ENCODE measurements around the gene METAP2.

GRCh38 chr12:95499772-95500171 lies 25.8 kb downstream of the METAP2 start:
- no peak for TF ChIP-seq CTCF (IDR thresholded peaks at IDR 0.05)
- no peak for TF ChIP-seq ZFX (IDR thresholded peaks at IDR 0.05; ENCODE audit: borderline replicate concordance)

Measured in 22Rv1 (cell line).